KMS-11 (cell line): ENCODE results near the gene EOLA2.
"Not testable (repeated sequence)": the region's sequence is repeated elsewhere in the genome, so short reads cannot be mapped to it uniquely, and the experiment has no call there.

Experiments used
- H2AFZ ChIP-seq: fragments of 200-600 bp; sonication (generic); 2 replicates; pipeline ENCODE4 v1.6.1; 2016; ENCODE audit warnings: antibody characterized with exemption, mixed run types, low read depth
- H3K27ac ChIP-seq: fragments of 200-600 bp; sonication (generic); 2 replicates; pipeline ENCODE4 v1.6.1; 2016; ENCODE audit warnings: mild to moderate bottlenecking, mixed run types
- H3K27me3 ChIP-seq: fragments of 200-600 bp; sonication (generic); 2 replicates; pipeline ENCODE4 v1.6.1; 2017; ENCODE audit warnings: mild to moderate bottlenecking, low read depth, mixed run types, moderate library complexity; ENCODE audit not compliant: insufficient read depth
- H3K36me3 ChIP-seq: fragments of 200-600 bp; sonication (generic); 2 replicates; pipeline ENCODE4 v1.6.1; 2017; ENCODE audit warnings: mild to moderate bottlenecking, mixed run types; ENCODE audit not compliant: insufficient read depth
- H3K4me1 ChIP-seq: fragments of 200-600 bp; sonication (generic); 2 replicates; pipeline ENCODE4 v1.6.1; 2016; ENCODE audit warnings: mild to moderate bottlenecking, low read depth, mixed run types; ENCODE audit not compliant: poor library complexity, severe bottlenecking
- H3K4me2 ChIP-seq: fragments of 200-600 bp; sonication (generic); 2 replicates; pipeline ENCODE4 v1.7.0; 2016; ENCODE audit warnings: mild to moderate bottlenecking, mixed run types
- H3K4me3 ChIP-seq: fragments of 200-600 bp; sonication (generic); IDR thresholded peaks from 2 replicates; pipeline ENCODE4 v1.6.1; 2017; ENCODE audit warnings: low read depth, low read length, mixed read lengths; ENCODE audit not compliant: insufficient read depth
- H3K79me2 ChIP-seq: fragments of 200-600 bp; sonication (generic); 2 replicates; pipeline ENCODE4 v1.6.1; 2016; ENCODE audit warnings: low read depth, mixed run types; ENCODE audit not compliant: insufficient read depth
- H3K9ac ChIP-seq: fragments of 200-600 bp; sonication (generic); 2 replicates; pipeline ENCODE4 v1.6.1; 2016; ENCODE audit warnings: mild to moderate bottlenecking, mixed run types
- H4K20me1 ChIP-seq: fragments of 200-600 bp; sonication (generic); 2 replicates; pipeline ENCODE4 v1.6.1; 2016; ENCODE audit warnings: mild to moderate bottlenecking, mixed run types; ENCODE audit not compliant: insufficient read depth
- TF ChIP-seq, protein P1 (sequence below): fragments of 200-600 bp; sonication (generic); conservative IDR thresholded peaks from 2 replicates; pipeline ENCODE4 v1.6.1; 2017; ENCODE audit warnings: low read depth, mild to moderate bottlenecking, antibody characterized with exemption, low read length, moderate library complexity, mixed read lengths

The EOLA2 gene

DNA sequence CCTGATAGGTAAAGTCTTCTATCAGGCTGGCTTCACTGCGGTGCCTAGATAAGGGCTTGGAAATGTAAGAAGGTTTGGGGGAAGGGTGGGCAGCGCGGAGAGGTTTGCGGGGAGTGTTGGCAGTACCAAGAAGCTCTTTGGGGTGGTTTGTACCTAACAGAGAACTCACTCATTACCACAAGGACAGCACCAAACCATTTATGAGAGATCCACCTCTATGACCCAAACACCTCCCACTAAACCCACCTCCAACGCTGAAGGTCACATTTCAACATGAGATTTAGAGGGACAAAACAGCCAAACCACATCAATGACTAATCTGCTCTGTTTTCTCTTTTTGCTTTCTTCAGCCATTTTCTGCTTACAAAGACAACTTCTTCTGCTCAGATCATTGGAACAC lies 13.9 kb downstream of the EOLA2 start:
- H3K4me2 ChIP-seq, H3K27me3 ChIP-seq, H2AFZ ChIP-seq, H3K9ac ChIP-seq, H3K4me1 ChIP-seq, H3K4me3 ChIP-seq, H3K27ac ChIP-seq, H3K79me2 ChIP-seq, H4K20me1 ChIP-seq, H3K36me3 ChIP-seq: not testable (repeated sequence)

DNA sequence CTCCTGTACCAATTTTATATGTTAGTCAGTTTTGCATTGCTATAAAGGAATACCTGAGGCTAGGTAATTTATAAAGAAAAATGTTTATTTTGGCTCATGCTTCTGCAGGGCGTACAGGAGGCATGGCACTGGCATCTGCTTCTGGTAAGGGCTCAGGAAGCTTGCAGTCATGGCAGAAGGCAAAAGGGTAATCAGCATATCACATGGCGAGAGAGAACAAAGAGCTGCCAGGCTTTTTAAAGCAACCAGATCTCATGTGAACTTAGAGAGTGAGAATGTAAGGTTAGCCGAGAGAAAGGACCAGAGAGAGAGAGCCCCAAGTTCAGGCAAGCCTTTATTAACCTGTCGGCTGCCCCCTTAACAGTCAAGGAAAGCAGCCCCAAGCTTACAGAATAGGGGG lies 14.5 kb downstream of the EOLA2 start:
- not testable (repeated sequence) for H3K27me3 ChIP-seq, H3K4me2 ChIP-seq, H3K4me1 ChIP-seq, H3K9ac ChIP-seq, H3K27ac ChIP-seq, H2AFZ ChIP-seq, H4K20me1 ChIP-seq, H3K36me3 ChIP-seq, H3K79me2 ChIP-seq, H3K4me3 ChIP-seq

DNA sequence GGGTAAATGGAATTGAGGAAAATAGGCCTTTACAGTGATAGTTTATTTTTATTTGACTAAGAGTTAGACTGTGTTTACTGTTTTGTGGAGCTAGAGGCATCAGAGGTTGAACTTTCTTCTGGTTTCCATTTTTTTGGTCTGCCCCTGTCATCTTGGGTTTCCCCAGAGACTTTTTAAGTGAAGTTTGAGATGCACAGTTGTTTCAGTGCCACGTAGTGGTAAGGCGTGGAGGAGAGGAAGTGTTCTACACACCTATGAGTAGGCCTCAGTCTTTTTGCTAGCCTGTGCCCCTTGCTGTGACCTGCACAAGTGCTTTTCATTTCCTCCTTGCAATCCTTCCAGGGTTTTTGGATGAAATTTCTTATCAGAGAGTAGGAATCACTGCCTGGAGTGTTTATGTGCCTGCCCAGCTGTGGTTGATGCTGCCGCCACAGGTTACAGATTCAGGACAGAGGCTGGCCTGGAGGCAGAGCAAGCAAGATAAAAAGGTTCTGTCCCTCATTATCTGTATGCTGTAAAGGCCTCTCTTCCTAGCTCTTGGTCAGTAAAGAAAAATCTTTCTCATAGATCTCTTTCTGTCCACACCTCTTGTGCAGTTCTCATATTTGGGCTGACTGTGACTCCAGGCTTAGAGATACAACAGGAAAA lies 21.4 kb downstream of the EOLA2 start:
- Histone ChIP-seq H3K9ac (no peak overlapping the region), H3K4me1 (no peaks in the 10 kb centered on the region), H3K4me2 (no peak overlapping the region), H3K27me3 (no peaks in the 10 kb centered on the region), H4K20me1 (no peaks in the 10 kb centered on the region), H3K4me3 (no peak overlapping the region), H3K79me2 (no peaks in the 10 kb centered on the region), H3K27ac (no peak overlapping the region), H2AFZ (no peak overlapping the region), H3K36me3 (no peaks in the 10 kb centered on the region)
- TF ChIP-seq, protein P1, sequence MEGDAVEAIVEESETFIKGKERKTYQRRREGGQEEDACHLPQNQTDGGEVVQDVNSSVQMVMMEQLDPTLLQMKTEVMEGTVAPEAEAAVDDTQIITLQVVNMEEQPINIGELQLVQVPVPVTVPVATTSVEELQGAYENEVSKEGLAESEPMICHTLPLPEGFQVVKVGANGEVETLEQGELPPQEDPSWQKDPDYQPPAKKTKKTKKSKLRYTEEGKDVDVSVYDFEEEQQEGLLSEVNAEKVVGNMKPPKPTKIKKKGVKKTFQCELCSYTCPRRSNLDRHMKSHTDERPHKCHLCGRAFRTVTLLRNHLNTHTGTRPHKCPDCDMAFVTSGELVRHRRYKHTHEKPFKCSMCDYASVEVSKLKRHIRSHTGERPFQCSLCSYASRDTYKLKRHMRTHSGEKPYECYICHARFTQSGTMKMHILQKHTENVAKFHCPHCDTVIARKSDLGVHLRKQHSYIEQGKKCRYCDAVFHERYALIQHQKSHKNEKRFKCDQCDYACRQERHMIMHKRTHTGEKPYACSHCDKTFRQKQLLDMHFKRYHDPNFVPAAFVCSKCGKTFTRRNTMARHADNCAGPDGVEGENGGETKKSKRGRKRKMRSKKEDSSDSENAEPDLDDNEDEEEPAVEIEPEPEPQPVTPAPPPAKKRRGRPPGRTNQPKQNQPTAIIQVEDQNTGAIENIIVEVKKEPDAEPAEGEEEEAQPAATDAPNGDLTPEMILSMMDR: no peak

DNA sequence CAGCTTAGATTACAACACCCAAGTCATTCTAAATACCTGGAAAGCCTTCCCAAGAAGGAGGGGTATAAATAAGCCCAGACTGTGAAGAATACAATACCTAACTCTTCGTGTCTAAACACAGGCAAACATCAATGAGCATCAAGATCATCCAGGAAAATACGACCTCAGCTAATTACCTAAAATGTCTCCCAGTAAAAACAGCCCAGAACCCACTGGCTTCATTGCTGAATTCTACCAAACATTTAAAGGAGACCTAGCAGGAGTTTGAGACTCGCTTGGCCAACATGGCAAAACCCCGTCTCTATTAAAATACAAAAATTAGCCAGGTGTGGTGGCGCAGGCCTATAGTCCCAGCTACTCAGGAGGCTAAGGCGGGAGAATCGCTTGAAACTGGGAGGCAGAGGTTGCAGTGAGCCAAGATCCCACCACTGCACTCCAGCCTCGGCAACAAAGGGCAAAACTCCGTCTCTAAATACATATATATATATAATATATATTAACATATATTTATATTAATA lies 28.1 kb downstream of the EOLA2 start:
- no peak overlapping the region for H3K4me2 ChIP-seq
- H3K9ac ChIP-seq: no peak overlapping the region
- no peak overlapping the region for H2AFZ ChIP-seq
- no peaks in the 10 kb centered on the region for H3K27me3 ChIP-seq
- TF ChIP-seq, protein P1: no peak
- H3K36me3 ChIP-seq: no peaks in the 10 kb centered on the region
- H4K20me1 ChIP-seq: no peaks in the 10 kb centered on the region
- no peak overlapping the region for H3K27ac ChIP-seq
- no peaks in the 10 kb centered on the region for H3K4me1 ChIP-seq
- no peak overlapping the region for H3K4me3 ChIP-seq
- no peaks in the 10 kb centered on the region for H3K79me2 ChIP-seq

DNA sequence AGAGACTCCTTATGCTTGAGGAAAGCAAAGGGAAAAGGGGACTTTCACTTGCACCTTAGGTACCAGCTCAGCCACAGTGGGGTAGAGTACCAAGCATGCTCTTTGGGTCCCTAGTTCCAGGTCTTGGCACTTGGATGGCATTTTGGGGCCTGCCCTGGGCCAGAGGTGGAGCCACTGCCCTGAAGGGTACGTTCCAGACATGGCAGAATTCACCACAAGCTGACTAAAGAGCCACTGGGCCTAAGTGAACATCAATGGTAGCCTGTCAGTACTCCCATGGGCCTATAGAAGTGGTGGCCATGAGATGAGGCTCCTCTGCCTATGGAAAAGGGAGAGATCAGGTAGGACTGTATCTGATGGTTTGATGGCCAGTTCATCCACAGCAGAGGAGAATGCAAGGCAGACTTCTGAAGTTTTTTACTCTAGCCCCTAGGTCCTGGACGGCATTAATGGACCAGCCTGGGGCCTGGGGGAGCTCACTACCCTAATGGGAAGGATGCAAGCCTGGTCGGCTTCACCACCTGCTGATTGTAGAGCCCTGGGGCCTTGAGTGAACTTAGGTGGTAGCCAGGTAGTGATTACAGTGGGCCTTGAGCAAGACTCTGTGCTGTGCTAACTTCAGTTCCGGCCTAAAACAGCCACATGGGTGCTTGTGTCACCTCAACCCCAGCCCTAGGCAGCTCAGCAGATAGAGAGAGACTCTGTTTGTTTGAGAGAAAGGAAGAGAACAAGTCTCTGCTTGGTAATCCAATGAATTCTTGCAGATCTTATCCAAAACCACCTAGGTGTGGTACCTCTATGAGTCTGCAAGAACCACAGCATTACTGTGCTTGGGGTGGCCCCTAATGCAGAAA lies 28.7 kb downstream of the EOLA2 start:
- H4K20me1 ChIP-seq: no peaks in the 10 kb centered on the region
- no peak overlapping the region for H3K27ac ChIP-seq

More for the DNA sequence above, 28.7 kb downstream of the EOLA2 start:
- no peaks in the 10 kb centered on the region for H3K79me2 ChIP-seq
- no peak overlapping the region for H3K9ac ChIP-seq
- no peaks in the 10 kb centered on the region for H3K27me3 ChIP-seq
- no peak overlapping the region for H3K4me3 ChIP-seq
- no peaks in the 10 kb centered on the region for H3K36me3 ChIP-seq
- TF ChIP-seq, protein P1: no peak
- H3K4me1 ChIP-seq: no peaks in the 10 kb centered on the region
- H3K4me2 ChIP-seq: no peak overlapping the region
- no peak overlapping the region for H2AFZ ChIP-seq
